Frontal cortex (tissue), 4 donors: Measurements from ENCODE around the gene FNBP1. TPM values are rescaled to one million over a fixed set of nuclear protein-coding genes. Genes with fewer than 3 reads are reported as not detected.

ENCODE experiments used
- DNase-seq, 2 donors: peaks; one replicate each; pipeline ENCODE4 v3.0.0; 2012; ENCODE audit warnings: low spot score in 2 of 2
- FAIRE-seq: peaks from 2 replicates; lab custom pipeline; 2012; peaks lifted over from hg19 to GRCh38; lab: Jason Lieb, UNC
- total RNA-seq: library from RNA; depleted of rRNA; stranded (reverse); fragments of >200 nt; gene quantifications from one replicate; pipeline ENCODE4 v1.2.3, GENCODE V29; 2014
- donor health status: control.
- donor health status: control.
- donor health status: control.

FNBP1 gene
- total RNA-seq, 1 donor from 2014 or later: 49.7 TPM

DNA sequence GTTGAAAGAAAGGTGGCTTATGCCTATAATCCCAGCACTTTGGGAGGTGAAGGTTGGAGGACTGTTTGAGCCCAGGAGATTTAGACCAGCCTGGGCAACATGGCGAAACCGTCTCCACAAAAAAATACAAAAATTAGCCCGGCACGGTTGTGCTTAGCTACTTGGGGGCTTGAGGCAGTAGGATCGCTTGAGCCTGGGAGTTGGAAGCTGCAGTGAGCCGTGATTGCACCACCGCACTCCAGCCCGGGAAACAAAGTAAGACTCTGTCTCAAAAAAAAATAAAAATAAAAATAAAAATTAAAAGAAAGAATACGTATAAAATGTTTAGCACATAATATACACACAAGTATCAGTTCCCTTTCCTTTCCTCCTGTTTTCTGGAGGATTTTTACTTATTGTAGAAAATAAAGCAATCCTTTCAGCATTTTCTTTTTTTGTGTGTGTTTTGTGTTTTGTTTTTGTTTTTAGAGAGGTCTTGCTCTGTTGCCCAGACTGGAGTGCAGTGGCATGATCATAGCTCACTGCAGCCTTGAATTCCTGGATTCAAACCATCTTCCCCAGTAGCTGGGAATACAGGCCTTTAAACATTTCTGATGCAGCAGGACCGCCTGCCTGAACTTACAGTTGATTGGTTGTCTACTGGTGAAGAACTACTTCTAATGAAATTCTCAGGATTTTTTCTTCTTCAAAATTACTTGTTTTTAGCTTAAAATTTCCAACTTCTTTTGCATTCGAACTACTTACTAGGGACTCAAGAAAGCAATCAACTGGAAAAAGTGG is 6.6 kb upstream of the FNBP1 start:
- DNase-seq: no peak
- FAIRE-seq: no peak

DNA sequence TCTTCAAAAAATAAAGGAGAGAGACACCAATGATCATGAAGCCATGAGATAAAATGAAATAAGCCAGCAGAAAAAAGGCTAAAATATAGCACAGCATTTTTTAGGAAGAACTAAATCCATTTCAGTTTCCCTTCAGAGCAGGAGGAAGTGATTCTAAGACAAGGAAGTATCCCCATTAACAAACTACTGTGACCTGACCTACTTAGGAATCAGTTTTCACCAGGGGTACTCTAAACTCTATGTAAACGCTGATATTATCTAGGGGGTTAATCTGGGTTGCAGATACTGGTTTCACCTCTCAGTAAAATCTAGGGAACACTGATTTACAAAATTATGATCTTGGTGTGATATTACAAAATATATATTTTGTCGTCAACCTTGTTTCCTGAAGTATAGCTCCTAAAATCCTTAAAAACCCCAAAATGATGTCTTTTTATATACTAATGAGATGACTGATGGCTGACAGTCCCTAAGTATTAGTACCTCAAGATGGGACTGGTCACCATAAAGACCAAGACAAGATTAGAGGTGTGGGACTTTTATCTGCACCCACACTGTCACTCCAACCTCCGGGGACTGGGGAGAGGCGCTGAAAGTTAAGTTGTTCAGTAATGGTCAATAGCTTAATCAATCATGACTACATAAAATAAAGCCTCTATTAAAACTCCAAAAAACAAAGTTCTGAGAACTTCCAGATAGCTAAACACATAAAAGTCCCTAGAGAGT is 2.9 kb upstream of the FNBP1 start:
- no peak for FAIRE-seq
- DNase-seq: no peak

GRCh38 chr9:130043654-130044623 is 950 bp upstream of the FNBP1 start:
- DNase-seq (peak in 1 of 2 donors; percentile 48), FAIRE-seq (no peak)

DNA sequence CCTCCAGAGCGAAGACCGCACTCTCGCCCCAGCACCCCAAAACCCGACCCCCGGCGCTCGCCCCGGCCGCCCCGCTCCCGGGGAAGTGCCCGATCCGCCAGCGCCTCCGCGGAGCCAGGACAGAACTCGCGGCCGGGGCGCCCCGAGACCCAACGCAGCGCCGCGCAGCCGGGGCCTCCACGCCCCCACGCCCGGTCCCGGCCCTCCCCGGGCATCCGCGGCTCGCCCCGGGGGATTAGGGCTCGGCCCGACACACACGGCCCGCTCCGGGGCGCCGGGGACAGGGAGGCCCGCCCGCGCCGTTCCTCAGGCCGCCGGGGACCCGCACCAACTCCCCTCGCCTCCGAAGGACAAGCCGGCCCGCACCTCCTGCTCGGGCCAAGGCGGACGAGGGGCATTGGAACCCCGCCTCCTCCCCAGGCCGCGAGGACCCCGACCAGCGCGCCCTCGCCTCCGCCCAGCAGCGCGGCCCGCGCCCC is 544 bp downstream of the FNBP1 start:
- DNase-seq: peak; percentile 43 to 63

GRCh38 chr9:130041648-130042405 is 1.2 kb downstream of the FNBP1 start:
- DNase-seq (peak in 1 of 2 donors; percentile 52), FAIRE-seq (no peak)

More for the DNA sequence above, 544 bp downstream of the FNBP1 start:
- FAIRE-seq: no peak

DNA sequence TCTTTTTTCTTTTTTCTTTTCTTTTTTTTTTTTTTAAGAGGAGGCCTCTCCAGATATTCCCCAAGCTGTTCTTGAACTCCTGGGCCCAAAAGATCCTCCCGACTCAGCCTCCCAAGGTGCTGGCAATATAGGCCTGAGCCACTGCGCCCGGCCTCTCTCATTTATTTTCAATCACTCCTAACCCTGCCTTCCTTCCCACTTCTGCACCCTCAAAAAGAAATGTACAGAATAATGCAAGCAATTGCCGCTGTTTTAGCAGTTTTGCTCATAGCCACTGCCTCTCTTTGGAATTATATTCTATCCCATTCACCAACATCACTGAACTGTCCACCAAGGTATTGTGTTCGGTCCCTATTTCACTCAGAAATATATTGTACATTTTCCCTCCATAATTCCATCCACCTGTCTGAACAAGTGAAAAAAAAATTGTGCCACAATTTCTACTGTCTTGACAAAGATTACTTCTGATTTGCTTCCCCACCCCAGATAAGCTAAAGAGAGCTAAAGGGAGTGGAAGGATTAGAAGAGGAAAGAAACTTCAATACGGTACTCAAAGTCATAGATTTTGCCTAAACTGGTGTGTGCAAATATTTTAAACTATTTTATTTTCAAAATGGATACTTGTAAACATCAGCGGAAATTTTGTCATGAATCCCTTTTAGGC is 1.9 kb downstream of the FNBP1 start:
- no peak for DNase-seq
- no peak for FAIRE-seq

GRCh38 chr9:130039528-130040147 is 3.4 kb downstream of the FNBP1 start:
- FAIRE-seq (no peak), DNase-seq (no peak)

DNA sequence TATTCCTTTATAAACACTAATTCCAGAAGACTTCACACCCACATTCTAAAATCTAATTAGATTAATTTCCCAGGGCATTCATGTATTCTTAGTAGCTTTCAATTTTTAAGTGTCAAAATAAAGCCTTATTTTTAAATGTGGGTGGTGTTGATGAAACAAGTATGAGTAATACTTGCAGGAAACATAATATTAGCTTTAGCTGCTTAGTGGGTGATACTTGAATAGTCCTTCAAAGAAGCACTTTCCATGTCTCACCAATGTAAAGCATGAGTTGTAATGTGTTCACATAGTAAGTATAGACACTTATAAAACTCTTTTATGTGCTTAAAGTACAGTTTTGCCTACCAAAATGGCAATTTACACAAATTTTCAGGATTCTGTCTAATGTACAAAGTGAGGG is 6.9 kb downstream of the FNBP1 start:
- DNase-seq: no peak
- no peak for FAIRE-seq

DNA sequence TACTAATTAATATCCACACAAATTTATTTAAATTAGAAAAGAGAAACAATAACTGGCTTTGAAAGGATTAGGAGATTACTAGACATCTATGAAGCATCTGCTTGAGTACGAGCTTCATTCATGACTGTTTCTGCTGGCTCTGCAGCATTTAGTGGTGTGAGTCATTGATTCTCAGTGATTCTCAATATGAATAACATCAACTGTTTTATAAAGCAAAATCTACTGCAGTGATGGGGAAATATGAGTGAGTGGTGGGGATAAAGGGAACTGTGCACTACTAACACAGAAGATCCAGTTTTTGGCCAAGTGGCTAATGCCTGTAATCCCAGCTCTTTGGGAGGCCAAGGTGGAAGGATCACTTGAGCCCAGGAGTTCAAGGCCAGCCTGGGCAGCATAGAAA is 8.4 kb downstream of the FNBP1 start:
- DNase-seq: no peak
- no peak for FAIRE-seq

DNA sequence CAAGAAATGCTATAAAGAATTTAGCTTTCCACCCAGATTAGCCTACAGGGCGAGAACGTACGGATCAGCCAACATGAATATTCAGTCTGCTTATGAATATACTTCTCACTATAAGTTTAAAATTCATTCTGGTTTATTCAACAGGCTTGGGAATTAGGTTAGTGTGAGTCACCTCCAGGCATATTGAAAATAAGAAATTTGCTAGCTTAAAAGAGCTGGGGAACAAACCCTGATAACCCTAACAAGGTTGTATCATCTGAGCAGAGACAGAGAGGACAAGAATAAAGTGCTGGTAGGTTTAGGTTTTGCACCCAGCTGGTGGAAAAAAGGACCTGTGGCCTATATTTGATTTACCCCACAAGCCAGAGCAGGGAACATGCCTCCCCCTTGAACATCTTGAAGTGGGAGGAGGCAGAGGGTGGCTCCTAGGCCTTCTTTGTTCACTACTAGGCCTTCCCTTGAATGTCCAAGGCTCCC is 12.3 kb downstream of the FNBP1 start:
- FAIRE-seq (no peak), DNase-seq (no peak)

DNA sequence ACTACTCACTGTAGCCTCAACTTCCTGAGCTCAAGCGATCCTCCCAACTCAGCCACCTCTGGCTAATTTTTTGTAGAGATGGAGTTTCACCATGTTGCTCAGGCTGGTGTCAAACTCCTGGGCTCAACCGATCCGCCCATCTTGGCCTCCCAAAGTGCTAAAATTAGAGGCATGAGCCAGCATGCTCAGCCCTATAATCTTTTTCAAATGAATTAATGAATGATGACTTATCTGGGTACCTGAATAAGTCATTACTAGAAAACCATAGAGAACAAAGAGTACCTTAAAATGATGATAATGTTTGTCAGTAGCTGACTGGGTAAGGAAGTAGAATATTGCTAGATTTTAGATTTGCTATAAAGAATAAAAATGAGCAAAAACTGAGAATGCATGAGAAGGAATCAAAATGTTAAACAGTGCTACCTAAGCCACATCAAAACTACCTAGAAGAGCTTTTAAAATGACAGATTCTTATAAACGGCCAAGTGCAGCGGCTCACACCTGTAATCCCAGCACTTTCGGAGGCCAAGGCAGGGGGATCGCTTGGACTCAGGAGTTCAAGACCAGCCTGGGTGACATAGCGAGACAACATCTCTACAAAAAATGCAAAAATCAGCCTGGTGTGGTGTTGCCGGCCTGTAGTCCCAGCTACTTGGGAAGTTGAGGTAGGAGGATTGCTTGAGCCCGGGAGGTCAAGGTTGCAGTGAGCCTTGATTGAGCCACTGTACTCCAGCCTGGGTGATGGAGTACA is 13.6 kb downstream of the FNBP1 start:
- no peak for DNase-seq
- FAIRE-seq: no peak

DNA sequence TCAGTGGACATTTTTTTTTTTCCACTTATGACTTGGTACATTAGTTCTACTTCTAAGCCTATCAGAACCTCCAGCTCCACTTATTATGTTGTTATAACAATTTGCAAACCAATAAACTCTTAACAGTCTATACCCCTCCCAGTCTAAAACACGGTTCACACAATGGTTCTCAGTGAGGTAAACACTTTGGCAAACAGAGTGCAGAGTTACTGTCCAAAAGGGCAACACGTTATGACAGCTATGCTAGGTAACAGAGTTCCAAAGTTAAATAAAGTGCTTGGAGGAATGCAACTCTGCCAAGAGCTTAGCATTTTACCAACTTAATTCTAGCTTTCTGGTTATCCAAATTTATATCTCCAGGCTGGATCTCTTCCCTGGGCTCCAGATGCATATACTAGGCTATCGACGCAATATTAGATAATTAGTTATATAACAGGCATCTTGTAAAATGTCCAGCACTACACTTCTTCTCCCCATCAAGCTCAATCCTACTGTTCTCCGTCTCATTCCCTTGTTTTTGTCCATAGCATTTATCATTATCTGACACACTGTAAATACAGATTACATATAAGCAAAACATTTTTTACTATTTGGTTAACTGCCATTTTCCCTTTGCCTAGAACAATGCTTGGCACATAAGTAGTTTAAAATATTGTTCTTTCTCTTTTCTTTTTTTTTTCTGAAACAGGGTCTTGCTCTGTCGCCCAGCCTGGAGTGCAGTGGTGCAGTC is 14.3 kb downstream of the FNBP1 start:
- DNase-seq (no peak), FAIRE-seq (no peak)

DNA sequence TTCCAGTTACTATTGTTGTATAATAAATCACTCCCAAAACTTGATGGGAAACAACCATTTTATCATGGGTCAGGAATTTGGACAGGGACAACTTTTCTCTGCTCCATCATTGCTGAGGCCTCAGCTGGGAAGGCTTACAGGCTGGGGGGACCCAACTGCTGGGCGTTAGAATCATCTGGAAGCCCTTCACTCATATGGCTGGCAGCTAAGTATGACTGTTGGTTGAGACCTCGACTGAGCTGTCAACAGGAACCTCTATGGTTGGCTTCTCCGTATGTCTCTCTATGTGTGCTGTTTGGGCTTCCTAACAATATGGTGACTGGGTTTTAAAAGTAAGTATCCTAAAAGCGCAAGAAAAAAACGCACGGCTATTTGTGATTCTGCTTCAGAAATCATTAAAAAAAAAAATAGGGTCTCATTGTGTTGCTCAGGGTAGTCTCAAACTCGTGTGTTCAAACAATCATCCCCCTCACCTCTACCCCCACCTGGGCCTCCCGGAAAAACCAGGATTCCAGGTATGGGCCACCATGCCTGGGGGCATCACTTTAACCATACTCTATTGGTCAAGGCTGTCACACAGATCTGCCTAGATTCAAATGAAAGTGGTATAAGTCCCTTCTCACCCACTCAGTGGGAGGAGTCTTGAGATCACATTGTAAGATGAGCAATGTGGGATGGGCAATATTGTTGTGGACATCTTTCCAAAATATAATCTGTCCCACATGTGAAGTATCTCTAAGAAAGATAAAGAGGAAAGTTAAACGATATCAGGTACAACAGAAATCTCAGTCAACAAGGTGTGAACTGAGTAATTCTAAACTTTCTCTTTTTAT is 15.2 kb downstream of the FNBP1 start:
- DNase-seq: no peak
- no peak for FAIRE-seq

DNA sequence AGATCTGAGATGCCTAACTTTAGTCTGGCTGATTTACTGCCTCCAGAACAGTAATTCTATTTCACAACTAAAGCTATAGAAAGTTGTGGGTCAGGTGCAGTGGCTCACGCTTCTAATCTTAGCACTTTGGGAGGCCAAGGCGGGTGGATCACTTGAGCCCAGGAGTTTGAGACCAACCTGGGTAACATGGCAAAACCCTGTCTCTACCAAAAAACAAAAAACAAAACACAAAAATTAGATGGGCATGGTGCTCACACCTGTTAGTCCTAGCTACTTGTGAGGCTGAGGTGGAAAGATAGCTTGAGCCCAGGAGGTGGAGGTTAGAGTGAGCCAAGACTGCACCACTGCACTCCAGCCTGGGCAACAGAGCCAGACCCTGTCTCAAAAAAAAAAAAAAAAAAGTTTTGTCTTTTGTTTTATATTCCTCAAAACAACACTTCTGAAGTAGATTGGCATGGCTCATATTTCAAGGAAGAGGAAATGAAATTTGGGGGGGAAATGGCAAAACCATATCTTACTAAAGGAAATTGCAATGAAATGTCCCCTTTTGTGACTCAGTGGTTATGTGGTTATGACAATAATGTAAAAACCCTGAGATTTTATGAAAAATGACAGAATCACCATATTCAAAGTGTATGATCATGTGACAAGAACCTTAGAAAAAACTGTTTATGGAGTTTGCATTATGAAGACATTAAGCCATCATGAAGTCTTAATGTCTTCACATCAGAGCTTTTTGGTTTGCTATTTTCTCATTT is 16.2 kb downstream of the FNBP1 start:
- no peak for DNase-seq
- FAIRE-seq: no peak

GRCh38 chr9:130024597-130024994 is 18.4 kb downstream of the FNBP1 start:
- DNase-seq (no peak), FAIRE-seq (no peak)
